ENCODE results near the gene WFDC13. TPM values are rescaled to one million over a fixed set of nuclear protein-coding genes. Genes with fewer than 3 reads are reported as not detected.

WFDC13 gene
- total RNA-seq, 6 donors from 2014 or later = not detected

DNA sequence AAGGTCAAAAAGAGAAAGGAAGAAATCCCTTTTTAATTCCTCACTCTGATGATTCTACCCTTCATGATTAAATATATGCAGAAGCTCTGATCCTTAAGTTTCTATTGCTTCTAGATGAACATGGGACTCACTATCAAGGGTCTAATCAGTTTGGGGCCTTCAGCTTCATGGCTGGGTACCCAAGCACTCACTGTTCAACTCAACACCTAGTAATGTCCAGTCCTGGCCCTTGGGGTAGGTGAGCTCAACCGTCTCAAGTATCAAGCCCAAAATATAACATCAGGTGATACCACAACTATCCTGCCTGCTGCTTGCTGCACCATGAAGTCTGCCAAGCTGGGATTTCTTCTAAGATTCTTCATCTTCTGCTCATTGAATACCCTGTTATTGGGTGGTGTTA lies 20.2 kb downstream of the WFDC13 start, which contains the start of gene SPINT4:
Gene SPINT4, plus strand, starts transcription at position 301 of the 400 bp plus-strand sequence. Its CDS starts 21 bp downstream, at position 322.
- 60 to 80% methylated on average over 1 of the region's 1 CpG for WGBS, 2 donors
- H3K27me3 ChIP-seq = no peaks in the 10 kb centered on the region
- TF ChIP-seq, protein P1, sequence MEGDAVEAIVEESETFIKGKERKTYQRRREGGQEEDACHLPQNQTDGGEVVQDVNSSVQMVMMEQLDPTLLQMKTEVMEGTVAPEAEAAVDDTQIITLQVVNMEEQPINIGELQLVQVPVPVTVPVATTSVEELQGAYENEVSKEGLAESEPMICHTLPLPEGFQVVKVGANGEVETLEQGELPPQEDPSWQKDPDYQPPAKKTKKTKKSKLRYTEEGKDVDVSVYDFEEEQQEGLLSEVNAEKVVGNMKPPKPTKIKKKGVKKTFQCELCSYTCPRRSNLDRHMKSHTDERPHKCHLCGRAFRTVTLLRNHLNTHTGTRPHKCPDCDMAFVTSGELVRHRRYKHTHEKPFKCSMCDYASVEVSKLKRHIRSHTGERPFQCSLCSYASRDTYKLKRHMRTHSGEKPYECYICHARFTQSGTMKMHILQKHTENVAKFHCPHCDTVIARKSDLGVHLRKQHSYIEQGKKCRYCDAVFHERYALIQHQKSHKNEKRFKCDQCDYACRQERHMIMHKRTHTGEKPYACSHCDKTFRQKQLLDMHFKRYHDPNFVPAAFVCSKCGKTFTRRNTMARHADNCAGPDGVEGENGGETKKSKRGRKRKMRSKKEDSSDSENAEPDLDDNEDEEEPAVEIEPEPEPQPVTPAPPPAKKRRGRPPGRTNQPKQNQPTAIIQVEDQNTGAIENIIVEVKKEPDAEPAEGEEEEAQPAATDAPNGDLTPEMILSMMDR (IDR thresholded peaks at IDR 0.05) = no peak
- TF ChIP-seq POLR2AphosphoS5 (IDR thresholded peaks at IDR 0.05) = no peak
- no peaks in the 10 kb centered on the region for H3K36me3 ChIP-seq
- no peak within 1 kb of the TSS for H3K4me3 ChIP-seq
- DNase-seq = no peak
- no peak within 1 kb of the TSS for H3K27ac ChIP-seq
- no peak for ATAC-seq (ENCODE audit: low FRiP score in 2 of 2)
- H3K9me3 ChIP-seq = no peaks in the 10 kb centered on the region
- no peaks in the 10 kb centered on the region for H3K4me1 ChIP-seq

DNA sequence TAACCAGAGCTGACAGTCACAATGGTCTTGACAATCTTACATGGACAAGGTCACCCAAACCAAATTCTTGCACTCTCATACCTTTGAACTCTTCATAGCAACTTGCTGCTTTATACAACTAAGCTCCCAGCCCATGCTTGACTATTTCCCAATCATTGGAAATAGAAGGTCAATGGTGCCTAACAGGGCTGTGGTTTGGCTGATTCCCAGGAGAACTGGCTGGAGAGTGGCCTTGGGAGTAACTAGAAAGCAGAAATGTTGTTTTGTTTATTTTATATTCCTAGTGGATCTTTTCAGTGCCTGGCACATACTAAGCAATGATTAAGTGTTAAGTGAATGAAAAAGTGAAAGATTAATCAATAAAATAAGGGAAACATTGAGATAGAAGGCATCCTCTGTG lies 23.3 kb downstream of the WFDC13 start:
- no peak overlapping the region for H3K27ac ChIP-seq
- ATAC-seq (ENCODE audit: low FRiP score in 2 of 2) = no peak
- TF ChIP-seq, protein P1 (IDR thresholded peaks at IDR 0.05) = no peak
- TF ChIP-seq POLR2AphosphoS5 (IDR thresholded peaks at IDR 0.05) (no peak), EP300 (IDR thresholded peaks at IDR 0.05) (no peak), POLR2A (IDR thresholded peaks at IDR 0.05) (no peak)
- H3K9me3 ChIP-seq = no peaks in the 10 kb centered on the region
- H3K4me3 ChIP-seq = no peak overlapping the region
- no peaks in the 10 kb centered on the region for H3K4me1 ChIP-seq
- peak in 1 of 2 donors; percentile 29 for DNase-seq
- H3K27me3 ChIP-seq = no peaks in the 10 kb centered on the region
- H3K36me3 ChIP-seq = no peaks in the 10 kb centered on the region

DNA sequence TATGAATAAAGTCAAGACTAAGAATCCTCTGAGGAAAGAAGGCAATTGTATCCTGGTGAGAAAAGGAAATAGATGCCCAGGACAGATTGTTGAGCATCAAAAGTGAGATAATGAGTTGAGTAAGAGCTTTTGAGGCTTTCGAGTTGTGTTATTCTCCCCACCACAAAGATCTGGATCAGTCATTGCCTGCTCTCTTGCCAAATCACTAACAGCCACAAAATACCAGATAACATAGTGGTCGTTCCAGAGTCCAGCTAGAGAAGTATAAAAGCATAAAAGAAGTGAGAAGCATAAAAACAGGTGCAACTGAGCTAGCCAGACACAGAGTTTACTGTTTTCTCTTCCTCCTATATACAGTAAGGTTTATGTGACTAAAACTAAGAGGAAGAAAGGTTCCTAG lies 25.2 kb downstream of the WFDC13 start:
- Histone ChIP-seq H3K4me1 (no peaks in the 10 kb centered on the region), H3K27ac (no peak overlapping the region), H3K27me3 (no peaks in the 10 kb centered on the region), H3K9me3 (peaks cover 0 to 8% (median 0%) of the 10 kb centered on the region in 4 donors), H3K36me3 (no peaks in the 10 kb centered on the region), H3K4me3 (no peak overlapping the region)
- 36 to 45% methylated on average over 2 of the region's 2 CpGs for WGBS, 2 donors
- TF ChIP-seq POLR2A (IDR thresholded peaks at IDR 0.05) = no peak
- TF ChIP-seq, protein P1 (IDR thresholded peaks at IDR 0.05) = no peak
- DNase-seq (no peak), ATAC-seq (ENCODE audit: low FRiP score in 2 of 2) (no peak)

DNA sequence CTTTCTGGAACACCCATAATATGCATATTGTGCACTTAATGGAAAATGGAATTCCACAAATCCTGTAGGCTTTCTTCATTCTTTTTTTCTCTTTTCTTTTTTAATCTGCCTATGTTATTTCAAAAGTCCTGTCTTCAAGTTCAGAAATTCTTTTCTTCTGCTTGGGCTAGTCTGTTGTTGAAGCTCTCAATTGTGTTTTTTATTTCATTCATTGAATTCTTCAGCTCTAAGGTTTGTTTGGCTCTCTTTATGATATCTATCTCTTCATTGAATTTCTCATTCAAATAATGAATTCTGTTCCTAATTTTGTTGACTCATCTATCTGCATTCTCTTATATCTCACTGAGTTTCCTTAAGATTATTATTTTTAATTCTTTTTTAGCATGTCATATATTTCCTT lies 30.4 kb downstream of the WFDC13 start:
- TF ChIP-seq EP300 (IDR thresholded peaks at IDR 0.05) (no peak), POLR2A (IDR thresholded peaks at IDR 0.05) (no peak)
- TF ChIP-seq, protein P1 (IDR thresholded peaks at IDR 0.05) = no peak
- ATAC-seq (ENCODE audit: low FRiP score in 2 of 2) = no peak
- Histone ChIP-seq H3K4me1 (no peaks in the 10 kb centered on the region), H3K27ac (no peak overlapping the region), H3K9me3 (peaks cover 0 to 11% (median 3%) of the 10 kb centered on the region in 4 donors), H3K27me3 (no peaks in the 10 kb centered on the region), H3K36me3 (no peaks in the 10 kb centered on the region), H3K4me3 (no peak overlapping the region)
- DNase-seq = no peak

DNA sequence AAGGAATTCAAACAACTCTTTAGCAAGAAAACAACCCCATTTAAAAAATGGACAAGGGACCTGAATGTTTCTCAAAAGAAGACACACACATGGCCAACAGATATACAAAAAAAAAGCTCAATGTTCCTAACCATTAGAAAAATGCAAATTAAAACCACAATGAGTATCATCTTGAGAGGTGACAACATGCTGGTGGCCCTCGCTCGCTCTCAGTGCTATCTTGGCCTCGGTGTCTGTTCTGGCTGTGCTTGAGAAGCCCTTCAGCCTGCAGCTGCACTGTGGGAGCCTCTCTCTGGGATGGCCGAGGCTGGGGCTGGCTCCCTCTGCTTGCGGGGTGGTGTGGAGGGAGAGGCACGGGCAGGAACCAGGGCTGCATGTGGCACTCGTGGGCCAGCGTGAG lies 33.7 kb downstream of the WFDC13 start:
- Histone ChIP-seq H3K36me3 (no peaks in the 10 kb centered on the region), H3K27ac (no peak overlapping the region), H3K9me3 (peaks cover 0 to 11% (median 3%) of the 10 kb centered on the region in 4 donors), H3K4me1 (no peaks in the 10 kb centered on the region), H3K4me3 (no peak overlapping the region), H3K27me3 (no peaks in the 10 kb centered on the region)
- DNase-seq (no peak), ATAC-seq (ENCODE audit: low FRiP score in 2 of 2) (no peak)
- WGBS, 2 donors = 77 to 89% methylated on average over 7 to 8 of the region's 8 CpGs
- TF ChIP-seq POLR2AphosphoS5 (IDR thresholded peaks at IDR 0.05) (no peak), POLR2A (IDR thresholded peaks at IDR 0.05) (no peak), EP300 (IDR thresholded peaks at IDR 0.05) (no peak)
- TF ChIP-seq, protein P1 (IDR thresholded peaks at IDR 0.05) = no peak
